ENCODE data around the gene SDR42E2.

- TF ChIP-seq CTCF (conservative IDR thresholded peaks at IDR 0.05) (no peak), ZFX (IDR thresholded peaks at IDR 0.05) (no peak)
Measured at GRCh38 chr16:22232277-22233036, 70.2 kb downstream of the SDR42E2 start.

Measured in C4-2B (cell line).